ENCODE measurements around the gene TMEM141. TPM values are rescaled to one million over a fixed set of nuclear protein-coding genes. Genes with fewer than 3 reads are reported as not detected.
"Not testable (repeated sequence)": the region's sequence is repeated elsewhere in the genome, so short reads cannot be mapped to it uniquely, and the experiment has no call there.

The TMEM141 gene
- total and polyA plus RNA-seq, 7 experiments from 2014 or later, result 27.2 to 54.9 (median 30.6) TPM

DNA sequence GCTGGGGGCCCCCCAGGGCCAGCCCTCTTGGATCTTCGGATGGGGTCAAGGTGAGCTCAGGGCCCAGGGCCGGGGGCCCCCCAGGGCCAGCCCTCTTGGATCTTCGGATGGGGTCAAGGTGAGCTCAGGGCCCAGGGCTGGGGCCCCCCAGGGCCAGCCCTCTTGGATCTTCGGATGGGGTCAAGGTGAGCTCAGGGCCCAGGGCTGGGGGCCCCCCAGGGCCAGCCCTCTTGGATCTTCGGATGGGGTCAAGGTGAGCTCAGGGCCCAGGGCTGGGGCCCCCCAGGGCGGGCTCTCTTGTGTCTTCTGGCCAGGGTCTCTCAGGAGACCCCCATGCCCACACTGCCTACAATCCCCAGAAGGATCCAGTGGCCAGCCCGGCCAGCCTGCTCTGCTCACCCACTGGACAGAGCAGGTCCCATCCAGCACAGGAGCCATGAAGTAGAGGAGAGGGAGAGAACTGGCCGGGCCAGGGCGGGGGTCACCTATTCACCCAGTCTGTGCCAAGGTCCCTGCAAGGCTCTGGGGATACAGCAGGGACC, 11.9 kb downstream of the TMEM141 start:
- H3K27ac Mint-ChIP-seq, result peak overlapping the region in 1 of 9 donors; percentile 81
- H3K27me3 Mint-ChIP-seq, result peaks cover 0 to 28% (median 0%) of the 10 kb centered on the region in 5 donors
- H3K27me3 ChIP-seq (ENCODE audit: control insufficient read depth in 2 of 2, insufficient read depth in 2 of 2, low read length in 2 of 2); H3K27ac ChIP-seq (ENCODE audit: low read depth, low read length); H3K9me3 Mint-ChIP-seq; ATAC-seq; H3K36me3 Mint-ChIP-seq; H3K4me3 ChIP-seq (ENCODE audit: low read length); intact Hi-C loops (cut with micrococcal nuclease); H3K4me3 Mint-ChIP-seq; POLR2A ChIA-PET; H3K9me3 ChIP-seq (ENCODE audit: control insufficient read depth in 2 of 3, low read length in 3 of 3); DNase-seq; H3K36me3 ChIP-seq (ENCODE audit: control insufficient read depth in 2 of 3, insufficient read depth in 3 of 3, low read length in 3 of 3): not testable (repeated sequence)
- CTCF ChIA-PET, result interaction anchor here (0.6 to 1.5 kb wide), 2 partner anchors 127 to 226 kb away, joined by 3 to 4 read pairs; no protein-coding TSS in a partner anchor
- peaks cover 8 to 39% (median 30%) of the 10 kb centered on the region in 7 donors for H3K4me1 Mint-ChIP-seq
- H3K4me1 ChIP-seq (ENCODE audit: control insufficient read depth in 2 of 2, insufficient read depth in 2 of 2, low read length in 2 of 2), result peaks cover 16 to 28% of the 10 kb centered on the region in 2 donors

DNA sequence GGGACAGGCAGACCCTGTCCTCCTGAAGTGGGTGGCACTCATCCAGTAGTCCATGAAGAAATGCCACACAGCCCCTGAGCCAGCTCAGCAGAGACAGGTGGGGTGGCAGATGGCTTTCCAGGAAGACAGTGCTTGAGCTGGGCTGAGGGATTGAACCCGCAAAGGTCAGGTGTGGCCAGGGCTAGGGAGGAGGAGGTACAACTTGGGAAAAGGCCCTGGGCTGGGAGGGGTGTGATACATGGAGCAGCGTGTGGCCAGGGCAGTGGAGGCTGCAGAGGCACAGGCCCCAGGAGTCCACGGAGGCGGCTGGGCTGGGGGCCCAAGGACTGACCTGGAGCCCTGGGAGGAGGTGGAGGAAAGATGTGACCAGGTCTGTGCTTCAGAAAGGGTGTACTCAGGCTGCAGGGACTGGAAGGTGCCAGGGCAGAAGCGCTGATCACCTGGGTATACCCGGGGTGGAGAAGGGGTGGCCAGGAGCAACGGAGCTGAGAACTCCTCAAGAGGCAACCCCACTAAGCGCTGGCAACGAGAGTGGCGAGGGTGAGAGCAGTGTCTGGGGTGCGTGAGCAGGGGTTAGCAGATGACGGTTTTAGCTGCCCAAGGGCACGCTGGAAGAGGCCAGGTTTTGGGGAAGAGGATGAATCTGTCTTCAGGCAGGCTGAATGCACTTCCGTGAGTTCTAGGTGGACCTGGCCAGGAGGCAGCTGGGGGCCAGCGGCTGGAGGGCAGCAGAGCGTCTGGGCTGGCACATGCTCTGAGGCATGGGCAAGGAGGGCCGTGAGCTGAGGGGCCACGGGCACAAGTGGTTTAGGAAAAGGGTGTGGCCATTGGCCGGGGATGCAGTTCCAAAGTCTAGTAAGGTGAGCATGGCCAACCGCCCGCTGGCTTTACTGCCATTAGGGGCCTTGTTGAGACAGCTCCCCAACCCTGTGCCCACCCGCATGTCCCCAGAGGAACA, 12.7 kb downstream of the TMEM141 start:
- peaks cover 0 to 5% (median 3%) of the 10 kb centered on the region in 5 donors for H3K36me3 Mint-ChIP-seq
- Histone ChIP-seq H3K4me1 (ENCODE audit: control insufficient read depth in 2 of 2, insufficient read depth in 2 of 2, low read length in 2 of 2) (peaks cover 19 to 31% of the 10 kb centered on the region in 2 donors), H3K9me3 (ENCODE audit: control insufficient read depth in 2 of 3, low read length in 3 of 3) (no peaks in the 10 kb centered on the region), H3K27me3 (ENCODE audit: control insufficient read depth in 2 of 2, insufficient read depth in 2 of 2, low read length in 2 of 2) (no peaks in the 10 kb centered on the region), H3K27ac (ENCODE audit: low read depth, low read length) (no peak overlapping the region), H3K4me3 (ENCODE audit: low read length) (no peak overlapping the region), H3K36me3 (ENCODE audit: control insufficient read depth in 2 of 3, insufficient read depth in 3 of 3, low read length in 3 of 3) (peaks cover 0 to 7% (median 0%) of the 10 kb centered on the region in 3 experiments)
- intact Hi-C loops (cut with micrococcal nuclease), result no loop called here
- CTCF ChIA-PET, result interaction anchor here (0.6 to 1.5 kb wide), 2 partner anchors 127 to 226 kb away, joined by 3 to 4 read pairs; no protein-coding TSS in a partner anchor
- DNase-seq (no peak), ATAC-seq (no peak)
- H3K4me3 Mint-ChIP-seq, result peak overlapping the region in 3 of 10 donors; percentile 4 to 32 (median 10)
- peaks cover 0 to 24% (median 0%) of the 10 kb centered on the region in 5 donors for H3K27me3 Mint-ChIP-seq
- peaks cover 9 to 40% (median 32%) of the 10 kb centered on the region in 7 donors for H3K4me1 Mint-ChIP-seq
- POLR2A ChIA-PET, result interaction anchor here (4.7 kb wide), 1 partner anchor 11 kb away, joined by 38 read pairs; the partner anchor contains the start of gene TMEM141
- H3K9me3 Mint-ChIP-seq, result no peaks in the 10 kb centered on the region
- H3K27ac Mint-ChIP-seq, result peak overlapping the region in 4 of 9 donors; percentile 15 to 81 (median 45)

GRCh38 chr9:136804509-136805206, 13.5 kb downstream of the TMEM141 start:
- H3K27me3 ChIP-seq (ENCODE audit: control insufficient read depth in 2 of 2, insufficient read depth in 2 of 2, low read length in 2 of 2), result no peaks in the 10 kb centered on the region
- CTCF ChIA-PET, result no interaction called here
- no peaks in the 10 kb centered on the region for H3K9me3 ChIP-seq (ENCODE audit: control insufficient read depth in 2 of 3, low read length in 3 of 3)
- Mint-ChIP-seq H3K4me3 (peak overlapping the region in 1 of 10 donors; percentile 32), H3K9me3 (no peaks in the 10 kb centered on the region), H3K27me3 (peaks cover 0 to 22% (median 0%) of the 10 kb centered on the region in 5 donors), H3K27ac (no peak overlapping the region), H3K4me1 (peaks cover 16 to 49% (median 37%) of the 10 kb centered on the region in 7 donors), H3K36me3 (peaks cover 0 to 8% (median 3%) of the 10 kb centered on the region in 5 donors)
- H3K4me1 ChIP-seq (ENCODE audit: control insufficient read depth in 2 of 2, insufficient read depth in 2 of 2, low read length in 2 of 2), result peaks cover 22 to 31% of the 10 kb centered on the region in 2 donors
- POLR2A ChIA-PET, result interaction anchor here (0.8 to 4.7 kb wide), 2 partner anchors 12 to 14 kb away, joined by 3 to 38 read pairs; partner anchors contain the start of gene TMEM141
- DNase-seq, result no peak
- no peak overlapping the region for H3K27ac ChIP-seq (ENCODE audit: low read depth, low read length)
- ATAC-seq, result no peak
- peaks cover 0 to 7% (median 0%) of the 10 kb centered on the region in 3 experiments for H3K36me3 ChIP-seq (ENCODE audit: control insufficient read depth in 2 of 3, insufficient read depth in 3 of 3, low read length in 3 of 3)
- H3K4me3 ChIP-seq (ENCODE audit: low read length), result no peak overlapping the region
- intact Hi-C loops (cut with micrococcal nuclease), result loop anchor here in 1 of 2 donors (5.0 kb wide), 1 partner anchor 138 kb away; the partner anchor contains the start of gene FBXW5

- H3K9me3 Mint-ChIP-seq, result no peaks in the 10 kb centered on the region
- H3K4me3 ChIP-seq (ENCODE audit: low read length), result no peak overlapping the region
- ATAC-seq (no peak), DNase-seq (no peak)
- H3K27ac ChIP-seq (ENCODE audit: low read depth, low read length), result no peak overlapping the region
- peak overlapping the region in 5 of 10 donors; percentile 29 to 78 (median 47) for H3K4me3 Mint-ChIP-seq
- peaks cover 0 to 8% (median 3%) of the 10 kb centered on the region in 5 donors for H3K36me3 Mint-ChIP-seq
- ChIA-PET POLR2A (interaction anchor here (0.7 to 4.7 kb wide), 4 partner anchors 13 to 262 kb away, joined by 3 to 38 read pairs (median 4); partner anchors contain the start of genes TMEM141 and TRAF2), CTCF (interaction anchor here (1.7 kb wide), 1 partner anchor 12 kb away, joined by 9 read pairs; no protein-coding TSS in a partner anchor)
- H3K4me1 ChIP-seq (ENCODE audit: control insufficient read depth in 2 of 2, insufficient read depth in 2 of 2, low read length in 2 of 2), result peaks cover 24 to 34% of the 10 kb centered on the region in 2 donors
- H3K4me1 Mint-ChIP-seq, result peaks cover 22 to 52% (median 36%) of the 10 kb centered on the region in 7 donors
- no peaks in the 10 kb centered on the region for H3K9me3 ChIP-seq (ENCODE audit: control insufficient read depth in 2 of 3, low read length in 3 of 3)
- H3K27ac Mint-ChIP-seq, result peak overlapping the region in 2 of 9 donors; percentile 28 to 70
- peaks cover 0 to 20% (median 0%) of the 10 kb centered on the region in 5 donors for H3K27me3 Mint-ChIP-seq
- intact Hi-C loops (cut with micrococcal nuclease), result loop anchor here in 1 of 2 donors (5.0 kb wide), 1 partner anchor 137 kb away; the partner anchor contains the start of gene FBXW5
- H3K27me3 ChIP-seq (ENCODE audit: control insufficient read depth in 2 of 2, insufficient read depth in 2 of 2, low read length in 2 of 2), result no peaks in the 10 kb centered on the region
- H3K36me3 ChIP-seq (ENCODE audit: control insufficient read depth in 2 of 3, insufficient read depth in 3 of 3, low read length in 3 of 3), result peaks cover 0 to 7% (median 0%) of the 10 kb centered on the region in 3 experiments
Measured at GRCh38 chr9:136805207-136805740, 14.1 kb downstream of the TMEM141 start.

- Mint-ChIP-seq H3K4me1 (peaks cover 22 to 46% (median 32%) of the 10 kb centered on the region in 7 donors), H3K9me3 (no peaks in the 10 kb centered on the region), H3K27ac (peak overlapping the region in 4 of 9 donors; percentile 51 to 94 (median 77)), H3K36me3 (peaks cover 0 to 10% (median 3%) of the 10 kb centered on the region in 5 donors), H3K4me3 (peak overlapping the region; percentile 78 to 92 (median 90)), H3K27me3 (peaks cover 0 to 13% (median 0%) of the 10 kb centered on the region in 5 donors)
- peak in 1 of 9 donors; percentile 19 for DNase-seq
- ChIA-PET POLR2A (interaction anchor here (0.7 to 4.7 kb wide), 4 partner anchors 14 to 262 kb away, joined by 3 to 38 read pairs (median 4); partner anchors contain the start of genes TMEM141 and TRAF2), CTCF (interaction anchor here (1.7 kb wide), 1 partner anchor 13 kb away, joined by 9 read pairs; no protein-coding TSS in a partner anchor)
- Histone ChIP-seq H3K27ac (ENCODE audit: low read depth, low read length) (no peak overlapping the region), H3K36me3 (ENCODE audit: control insufficient read depth in 2 of 3, insufficient read depth in 3 of 3, low read length in 3 of 3) (peaks cover 0 to 7% (median 0%) of the 10 kb centered on the region in 3 experiments), H3K4me3 (ENCODE audit: low read length) (no peak overlapping the region), H3K9me3 (ENCODE audit: control insufficient read depth in 2 of 3, low read length in 3 of 3) (no peaks in the 10 kb centered on the region), H3K27me3 (ENCODE audit: control insufficient read depth in 2 of 2, insufficient read depth in 2 of 2, low read length in 2 of 2) (no peaks in the 10 kb centered on the region), H3K4me1 (ENCODE audit: control insufficient read depth in 2 of 2, insufficient read depth in 2 of 2, low read length in 2 of 2) (peaks cover 20 to 31% of the 10 kb centered on the region in 2 donors)
- intact Hi-C loops (cut with micrococcal nuclease), result loop anchor here (2.0 to 5.0 kb wide), 3 partner anchors 61 to 136 kb away; partner anchors contain the start of genes EDF1 (in 1 of the 2), FBXW5 (in 1 of the 2) and TRAF2 (in 1 of the 2)
- ATAC-seq, result no peak
Measured at GRCh38 chr9:136806067-136806466, 14.9 kb downstream of the TMEM141 start.
